Endothelial cell of umbilical vein (primary cell): ENCODE data around the gene GAS2L3. TPM values are rescaled to one million over a fixed set of nuclear protein-coding genes. Genes with fewer than 3 reads are reported as not detected.

Source experiments
- Bru-seq: library from RNA; stranded (reverse); fragments of 400-500 nt; gene quantifications from one replicate; lab custom pipeline; 2021; lab: Mats Ljungman, UMichigan
- BruChase-seq, 2 experiments: library from RNA; stranded (reverse); fragments of 400-500 nt; gene quantifications; one replicate each; lab custom pipeline; 2021; lab: Mats Ljungman, UMichigan
- BruUV-seq: library from RNA; stranded (reverse); fragments of 400-500 nt; replicated peaks from 2 replicates; lab custom pipeline; 2021; lab: Mats Ljungman, UMichigan
- CTCF ChIA-PET: fragments of 300-600, 350-600 bp; sonication (Branson Sonifier 250); formaldehyde crosslinking; loops from one replicate; lab custom pipeline; 2021; ENCODE audit warnings: antibody characterized with exemption, inconsistent platforms; lab: Charles Lee
- POLR2A ChIA-PET: fragments of 300-600, 350-600 bp; sonication (Branson Sonifier 250); formaldehyde crosslinking; loops from one replicate; lab custom pipeline; 2021; ENCODE audit warnings: antibody characterized with exemption, inconsistent platforms; lab: Charles Lee
- DNase-seq: peaks from one replicate; pipeline ENCODE4 v3.0.0-alpha.2; 2011; ENCODE audit warnings: low read depth, low spot score
- FAIRE-seq: peaks from 2 replicates; lab custom pipeline; 2011; peaks lifted over from hg19 to GRCh38; lab: Jason Lieb, UNC
- H2AFZ ChIP-seq: 2 replicates; pipeline ENCODE4 v1.6.0; 2012; ENCODE audit warnings: low read depth, low read length, control low read depth, inconsistent platforms
- H3K27ac ChIP-seq: 2 replicates; pipeline ENCODE4 v1.5.1; 2011; ENCODE audit warnings: low read depth, mild to moderate bottlenecking, control low read depth, low read length, moderate library complexity; ENCODE audit not compliant: insufficient read depth
- H3K27me3 ChIP-seq, 2 experiments: 2 replicates each; pipeline versions ENCODE4 v1.6.0 to v1.6.1; 2011; ENCODE audit warnings: low read length in 2 of 2, mixed read lengths in 1 of 2; ENCODE audit not compliant: control insufficient read depth in 2 of 2, insufficient read depth in 2 of 2
- H3K36me3 ChIP-seq, 2 experiments: 2 replicates in 1 of 2; 3 replicates in 1 of 2; pipeline ENCODE4 v1.5.1; 2011; ENCODE audit warnings: low read length in 2 of 2, mild to moderate bottlenecking in 1 of 2, moderate library complexity in 1 of 2; ENCODE audit not compliant: control insufficient read depth in 2 of 2, insufficient read depth in 2 of 2; ENCODE audit errors: extremely low read depth in 1 of 2
- H3K4me1 ChIP-seq: 3 replicates; pipeline ENCODE4 v1.5.1; 2011; ENCODE audit warnings: mild to moderate bottlenecking, low read length; ENCODE audit not compliant: control insufficient read depth, insufficient read depth; ENCODE audit errors: extremely low read depth
- H3K4me2 ChIP-seq: 2 replicates; pipeline ENCODE4 v1.6.1; 2011; ENCODE audit warnings: low read length, control low read depth, mixed read lengths; ENCODE audit not compliant: insufficient read depth
- H3K4me3 ChIP-seq, 3 experiments: fragments of 200-600 bp in 1 of 3; sonication (generic), shearing (Covaris generic) in 1 of 3; replicated peaks in 1 of 3; 2 replicates each; pipeline ENCODE4 v1.5.1; 2011 to 2016; ENCODE audit warnings: control low read depth in 3 of 3, low read length in 3 of 3, mild to moderate bottlenecking in 2 of 3, inconsistent platforms in 1 of 3, low read depth in 1 of 3, moderate library complexity in 1 of 3; ENCODE audit not compliant: insufficient read depth in 1 of 3
- H3K79me2 ChIP-seq: 2 replicates; pipeline ENCODE4 v1.6.0; 2012; ENCODE audit warnings: low read length, inconsistent platforms; ENCODE audit not compliant: control insufficient read depth, insufficient read depth
- H3K9ac ChIP-seq: replicated peaks from 2 replicates; pipeline ENCODE3; 2011; ENCODE audit warnings: low read length, control low read depth; ENCODE audit not compliant: insufficient read depth; ENCODE audit errors: extremely low read depth
- H3K9me1 ChIP-seq: replicated peaks from 3 replicates; pipeline ENCODE4 v1.6.0; 2011; ENCODE audit warnings: mild to moderate bottlenecking, low read length; ENCODE audit not compliant: control insufficient read depth, insufficient read depth; ENCODE audit errors: extremely low read depth
- H3K9me3 ChIP-seq: replicated peaks from 2 replicates; pipeline ENCODE4 v1.5.1; 2012; ENCODE audit warnings: low read length, inconsistent platforms; ENCODE audit not compliant: control insufficient read depth, insufficient read depth
- H4K20me1 ChIP-seq: replicated peaks from 2 replicates; pipeline ENCODE3; 2011; ENCODE audit warnings: mild to moderate bottlenecking, low read length; ENCODE audit not compliant: control insufficient read depth, insufficient read depth; ENCODE audit errors: extremely low read depth
- JUN ChIP-seq: IDR thresholded peaks from 2 replicates; pipeline ENCODE4 v1.6.1; 2011; ENCODE audit warnings: borderline replicate concordance, low read depth; ENCODE audit not compliant: insufficient read length, insufficient read depth
- POLR2A ChIP-seq: IDR thresholded peaks from 2 replicates; pipeline ENCODE4 v1.6.1; 2012; ENCODE audit warnings: low read depth, mild to moderate bottlenecking, control low read depth, low read length
- POLR2AphosphoS5 ChIP-seq: IDR thresholded peaks from 2 replicates; pipeline ENCODE4 v1.6.1; 2012; ENCODE audit warnings: low read depth, mild to moderate bottlenecking, control low read depth, low read length, moderate library complexity; ENCODE audit not compliant: insufficient read depth
- dilution Hi-C: fragments of 300-500 bp; cut with MboI; formaldehyde crosslinking; loops from one replicate; pipeline ENCODE4 v1.15.0; 2019; ENCODE audit warnings: low sequenced_read_pairs; ENCODE audit not compliant: extremely low pct_ligation_motif_present
- intact Hi-C: fragments of 100-400 bp; cut with micrococcal nuclease; formaldehyde crosslinking; loops from one replicate; pipeline ENCODE4 v1.10.0; 2022
- long read RNA-seq: library from polyadenylated mRNA; stranded (forward); transcript quantifications from one replicate; pipeline ENCODE4 v2.0.0, GENCODE V29; 2021
- polyA minus RNA-seq, 3 experiments: library from RNA; depleted of rRNA, polyadenylated mRNA; stranded (reverse); fragments of >200 nt; gene quantifications; 1 replicate in 1 of 3; 2 replicates in 2 of 3; pipeline ENCODE4 v1.2.3, GENCODE V29; 2011
- polyA plus RNA-seq, 4 experiments: library from polyadenylated mRNA; depleted of rRNA in 3 of 4; stranded (reverse) in 3 of 4; unstranded in 1 of 4; fragments of >200 nt; gene quantifications; 2 replicates each; pipeline versions ENCODE4 v1.2.1 to v1.2.3, GENCODE V29; 2011 to 2012; ENCODE audit warnings: missing spikeins in 1 of 4
- total RNA-seq: library from RNA; stranded (reverse); gene quantifications from 2 replicates; pipeline ENCODE4 v1.2.3, GENCODE V29; 2021
- TF ChIP-seq, protein P1 (sequence below): IDR thresholded peaks from 2 replicates; pipeline ENCODE4 v1.6.1; 2011; ENCODE audit not compliant: insufficient read depth, insufficient read length

Gene GAS2L3
- total RNA-seq (39.9 and 47.1 TPM in 2 replicates), polyA plus RNA-seq (6.0 and 6.5 TPM in 2 replicates), polyA minus RNA-seq (17.4 and 17.9 TPM in 2 replicates), Bru-seq, nascent RNA (percentile 85 among the genes with signal in this experiment), BruChase-seq, experiment 1, labeled RNA remaining after a 6-hour chase (percentile 68 among the genes with signal in this experiment), BruChase-seq, experiment 2, labeled RNA remaining after a 2-hour chase (percentile 77 among the genes with signal in this experiment)
- 6.2 and 6.5 TPM in 2 replicates for polyA plus RNA-seq (2011; cell fraction: cytosol; rRNA removed)
- 40.7 and 49.8 TPM in 2 replicates for polyA plus RNA-seq (2011; cell fraction: nucleus; rRNA removed)
- polyA plus RNA-seq (2012), result 14.9 and 21.2 TPM in 2 replicates
- 8.7 TPM for polyA minus RNA-seq (2011; cell fraction: cytosol; rRNA and poly(A)+ RNA removed)
- polyA minus RNA-seq (2011; cell fraction: nucleus; rRNA and poly(A)+ RNA removed), result 54.4 and 68.9 TPM in 2 replicates
- long read RNA-seq, partial matches to known transcripts, result 11 of 15 reads
- long read RNA-seq, other reads (novel, unspliced or antisense), result 3 of 15 reads

GRCh38 chr12:100573292-100574186 lies at the start of gene GAS2L3:
GAS2L3 (plus strand) TSS chr12:100573684; CDS start chr12:100594905, 21,221 bp downstream.
- H3K9me1 ChIP-seq, result no peaks in the 10 kb centered on the region
- peak within 1 kb of the TSS; percentile 88 for H3K9ac ChIP-seq
- H2AFZ ChIP-seq, result peak within 1 kb of the TSS; percentile 100
- dilution Hi-C loops (no loop called here), intact Hi-C loops (loop anchor here (1.0 to 10.0 kb wide), 4 partner anchors 9 to 1121 kb away; partner anchors contain the start of gene CHPT1)
- no peaks in the 10 kb centered on the region for H4K20me1 ChIP-seq
- no peaks in the 10 kb centered on the region for H3K9me3 ChIP-seq
- ChIA-PET CTCF (interaction anchor here (0.8 to 2.9 kb wide), 10 partner anchors 9 to 225 kb away, joined by 3 to 13 read pairs (median 4); no protein-coding TSS in a partner anchor), POLR2A (interaction anchor here (0.7 kb wide), 1 partner anchor 33 kb away, joined by 3 read pairs; no protein-coding TSS in a partner anchor)
- FAIRE-seq (peak; percentile 74), DNase-seq (peak; percentile 93)
- peak within 1 kb of the TSS; percentile 87 for H3K4me2 ChIP-seq
- peaks cover 42% of the 10 kb centered on the region for H3K79me2 ChIP-seq
- no peaks in the 10 kb centered on the region for H3K36me3 ChIP-seq
- peaks cover 34% of the 10 kb centered on the region for H3K4me1 ChIP-seq
- H3K4me3 ChIP-seq, result peak within 1 kb of the TSS; percentile 24 to 89 (median 87)
- peak within 1 kb of the TSS; percentile 79 for H3K27ac ChIP-seq
- peaks cover 1 to 2% of the 10 kb centered on the region in 2 experiments for H3K27me3 ChIP-seq
- BruUV-seq, result TSS peak; percentile 51
- TF ChIP-seq POLR2A (peak; percentile 40), POLR2AphosphoS5 (peak; percentile 66), JUN (no peak)
- TF ChIP-seq, protein P1, sequence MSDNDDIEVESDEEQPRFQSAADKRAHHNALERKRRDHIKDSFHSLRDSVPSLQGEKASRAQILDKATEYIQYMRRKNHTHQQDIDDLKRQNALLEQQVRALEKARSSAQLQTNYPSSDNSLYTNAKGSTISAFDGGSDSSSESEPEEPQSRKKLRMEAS, result peak; percentile 63
